Measurements from ENCODE around the gene HTR4. TPM values are rescaled to one million over a fixed set of nuclear protein-coding genes. Genes with fewer than 3 reads are reported as not detected.

HTR4 gene
- total RNA-seq, 1 experiment from 2014 or later: not detected

DNA sequence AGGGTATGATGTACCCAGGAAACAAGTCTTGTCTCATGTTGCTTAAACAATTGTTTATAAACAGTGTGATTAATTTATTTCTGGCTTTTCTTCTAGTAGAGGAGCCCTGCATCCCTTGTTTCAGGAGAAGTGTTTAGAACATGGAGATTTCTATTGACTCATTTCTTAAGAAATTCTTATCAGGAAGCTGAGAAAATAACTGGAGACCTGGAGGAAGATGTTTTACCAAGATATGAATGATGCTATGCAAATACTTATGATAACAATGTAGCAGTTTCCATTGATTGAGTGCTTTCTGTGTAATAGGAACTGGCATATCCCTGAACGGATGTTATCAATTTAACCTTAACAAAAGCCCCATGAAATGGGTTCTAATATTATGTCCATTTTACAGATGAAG lies 162.0 kb downstream of the HTR4 start:
- no peak overlapping the region for H3K9ac ChIP-seq (ENCODE audit: extremely low read depth, insufficient read length, low read length)
- H2BK120ac ChIP-seq (ENCODE audit: low read depth, low read length, poor library complexity, severe bottlenecking): no peak overlapping the region
- H2BK12ac ChIP-seq (ENCODE audit: insufficient read length, low read depth, low read length): no peak overlapping the region
- no peak overlapping the region for H4K91ac ChIP-seq (ENCODE audit: insufficient read length, low read depth, low read length)
- H3K9me3 ChIP-seq (ENCODE audit: control insufficient read depth, low read depth, low read length): no peaks in the 10 kb centered on the region
- no peaks in the 10 kb centered on the region; the same call in 1 of the 2 replicates for H3K27me3 ChIP-seq (ENCODE audit: insufficient read depth, low read length)
- no peak overlapping the region for H2AK5ac ChIP-seq (ENCODE audit: insufficient read length, low read length)
- no peaks in the 10 kb centered on the region for H4K20me1 ChIP-seq (ENCODE audit: control insufficient read depth, insufficient read depth, insufficient read length)
- no peak overlapping the region for H3K18ac ChIP-seq (ENCODE audit: insufficient read length, low read depth, low read length)
- no peak overlapping the region for H3K4ac ChIP-seq (ENCODE audit: low read depth, low read length)
- H3K4me2 ChIP-seq (ENCODE audit: insufficient read depth, insufficient read length, low read length): no peak overlapping the region
- no peaks in the 10 kb centered on the region for H3K23me2 ChIP-seq (ENCODE audit: insufficient read length, low read depth, low read length, poor library complexity, severe bottlenecking)
- WGBS (ENCODE audit: extremely low coverage, insufficient read length, low lambda C conversion rate): no CpG with 5 or more reads among the region's 1 CpG
- no peak overlapping the region for H2BK5ac ChIP-seq (ENCODE audit: insufficient read length, low read length)
- no peaks in the 10 kb centered on the region for H3K79me1 ChIP-seq (ENCODE audit: insufficient read depth, low read depth, low read length, poor library complexity, severe bottlenecking)
- Mint-ChIP-seq H3K4me3 (no peak overlapping the region), H3K27me3 (ENCODE audit: low read depth) (peaks cover 60% of the 10 kb centered on the region), H3K36me3 (ENCODE audit: insufficient read depth in 1 of 3, low read depth in 3 of 3) (no peaks in the 10 kb centered on the region), H3K9me3 (no peaks in the 10 kb centered on the region), H3K4me1 (no peaks in the 10 kb centered on the region), H3K27ac (no peak overlapping the region)
- no peaks in the 10 kb centered on the region for H3K4me1 ChIP-seq (ENCODE audit: insufficient read depth, low read length)
- H4K8ac ChIP-seq (replicated peaks; ENCODE audit: insufficient read length, low read depth, low read length): no peak overlapping the region
- no peak overlapping the region for H3K56ac ChIP-seq (ENCODE audit: insufficient read length, low read depth, low read length)
- no peak overlapping the region for H2BK20ac ChIP-seq (ENCODE audit: low read depth, low read length, poor library complexity, severe bottlenecking)
- H4K5ac ChIP-seq (ENCODE audit: insufficient read length, low read depth, low read length): no peak overlapping the region
- H3T11ph ChIP-seq (ENCODE audit: low read length): no peak overlapping the region
- H3K27ac ChIP-seq (ENCODE audit: insufficient read length, low read depth, low read length): no peak overlapping the region
- no peak overlapping the region for H2AFZ ChIP-seq (ENCODE audit: low read length)
- no peak overlapping the region for H2BK15ac ChIP-seq (ENCODE audit: low read depth, low read length)
- no peaks in the 10 kb centered on the region for H3K79me2 ChIP-seq (ENCODE audit: insufficient read depth, low read length)
- TF ChIP-seq CTCF (conservative IDR thresholded peaks at IDR 0.05): no peak
- DNase-seq: no peak
- H3K23ac ChIP-seq (ENCODE audit: insufficient read length, low read depth, low read length): no peak overlapping the region
- H3K14ac ChIP-seq (ENCODE audit: insufficient read depth, low read length): no peak overlapping the region
